ENCODE data around the gene SLC44A3. TPM values are rescaled to one million over a fixed set of nuclear protein-coding genes. Genes with fewer than 3 reads are reported as not detected.

Gene SLC44A3
- total and polyA plus RNA-seq, 2 of the 8 experiments (the other 6 are each of a cell fraction or from before 2014, with no cell fraction given), result 4.2 to 5.0 TPM

GRCh38 chr1:94851571-94851970 is 31.4 kb downstream of the SLC44A3 start:
- Histone ChIP-seq H2AK5ac (ENCODE audit: low read depth, low read length) (no peak overlapping the region), H3K27ac (ENCODE audit: low read depth, low read length) (no peak overlapping the region), H3K56ac (replicated peaks; ENCODE audit: insufficient read length, low read depth, low read length) (no peak overlapping the region), H3K27me3 (replicated peaks in 1 of 4; ENCODE audit: control insufficient read depth in 3 of 4, extremely low read depth in 1 of 4, insufficient read depth in 3 of 4, low read length in 3 of 4) (peaks cover 0 to 5% (median 2%) of the 10 kb centered on the region in 4 experiments; a peak in 3 of 7 replicates), H2BK15ac (ENCODE audit: low read length) (no peak overlapping the region), H3K18ac (ENCODE audit: extremely low read depth, low read length) (no peak overlapping the region), H3K23me2 (ENCODE audit: low read depth, low read length) (no peaks in the 10 kb centered on the region), H4K20me1 (replicated peaks in 1 of 2; ENCODE audit: control insufficient read depth in 1 of 2, insufficient read depth in 2 of 2, low read length in 2 of 2) (no peaks in the 10 kb centered on the region), H2AFZ (ENCODE audit: low read length) (no peak overlapping the region), H3K9me3 (ENCODE audit: insufficient read depth in 2 of 2, low read depth in 1 of 2, low read length in 1 of 2) (no peaks in the 10 kb centered on the region), H3K4me3 (ENCODE audit: extremely low read depth in 1 of 4, insufficient read depth in 2 of 4, low read depth in 3 of 4, low read length in 4 of 4) (no peak overlapping the region), H2BK12ac (ENCODE audit: low read depth, low read length) (no peak overlapping the region), H3K79me1 (ENCODE audit: low read depth, low read length) (no peaks in the 10 kb centered on the region), H3K4me1 (replicated peaks in 1 of 4; ENCODE audit: control insufficient read depth in 3 of 4, insufficient read depth in 4 of 4, low read length in 3 of 4) (peaks cover 0 to 6% (median under 1%) of the 10 kb centered on the region in 4 experiments; a peak in 3 of 7 replicates), H4K8ac (ENCODE audit: extremely low read depth, insufficient read depth, low read length) (no peak overlapping the region), H4K5ac (ENCODE audit: insufficient read length, low read depth, low read length) (no peak overlapping the region), H3K4ac (replicated peaks; ENCODE audit: insufficient read length, low read depth, low read length) (no peak overlapping the region), H3K36me3 (ENCODE audit: control insufficient read depth in 2 of 4, insufficient read depth in 4 of 4, low read length in 3 of 4) (no peaks in the 10 kb centered on the region), H2BK20ac (ENCODE audit: low read length) (no peak overlapping the region), H3K14ac (ENCODE audit: insufficient read length) (no peak overlapping the region), H3K4me2 (ENCODE audit: insufficient read depth in 1 of 2, low read depth in 2 of 2, low read length in 2 of 2) (no peak overlapping the region), H2BK5ac (ENCODE audit: low read depth, low read length) (no peak overlapping the region), H3K9ac (replicated peaks in 1 of 4; ENCODE audit: extremely low read depth in 1 of 4, low read depth in 3 of 4, low read length in 3 of 4) (no peak overlapping the region), H3K23ac (ENCODE audit: insufficient read length) (no peak overlapping the region), H3K79me2 (ENCODE audit: control insufficient read depth in 1 of 2, insufficient read depth in 2 of 2, low read length in 2 of 2) (no peaks in the 10 kb centered on the region), H4K91ac (replicated peaks; ENCODE audit: insufficient read length, low read length) (no peak overlapping the region), H2BK120ac (replicated peaks; ENCODE audit: low read depth, low read length) (no peak overlapping the region)
- 87% methylated on average over 1 of the region's 1 CpG; no CpG with 5 or more reads in 1 of the 2 experiments for WGBS, 2 experiments (ENCODE audit: extremely low coverage in 1 of 2, insufficient coverage in 1 of 2, insufficient read length in 1 of 2, insufficient replicate concordance in 2 of 2, low coverage in 1 of 2, low lambda C conversion rate in 2 of 2, missing lambda C conversion rate in 1 of 2)
- FAIRE-seq (no peak), DNase-seq (ENCODE audit: low read depth in 1 of 2, low spot score in 2 of 2) (no peak)
- ChIA-PET POLR2A (ENCODE audit: partially characterized antibody) (interaction anchor here (1.0 kb wide), 1 partner anchor 76 kb away, joined by 3 read pairs; no protein-coding TSS in a partner anchor), CTCF (ENCODE audit: partially characterized antibody) (interaction anchor here (1.1 to 5.1 kb wide), 4 partner anchors 9 to 192 kb away, joined by 3 to 39 read pairs (median 8); no protein-coding TSS in a partner anchor)
- no peak for TF ChIP-seq CEBPB (IDR thresholded peaks at IDR 0.05; ENCODE audit: low read depth, low read length)
- TF ChIP-seq GTF2F1 (IDR thresholded peaks at IDR 0.05; ENCODE audit: borderline replicate concordance, low read depth, low read length), result no peak
- no peak for TF ChIP-seq TAF7 (optimal IDR thresholded peaks at IDR 0.05; ENCODE audit: borderline replicate concordance, low read depth, low read length)
- TF ChIP-seq CHD1 (IDR thresholded peaks at IDR 0.05; ENCODE audit: low read depth, low read length), result no peak
- TF ChIP-seq POLR2A (IDR thresholded peaks at IDR 0.05; ENCODE audit: control extremely low read depth in 1 of 2, low read depth in 2 of 2, low read length in 2 of 2), result no peak
- TF ChIP-seq RBBP5 (IDR thresholded peaks at IDR 0.05; ENCODE audit: borderline replicate concordance, low read depth, low read length), result no peak
- no peak for TF ChIP-seq ATF2 (IDR thresholded peaks at IDR 0.05; ENCODE audit: low read length)
- TF ChIP-seq EP300 (IDR thresholded peaks at IDR 0.05; ENCODE audit: borderline replicate concordance in 1 of 2, low read depth in 2 of 2, low read length in 2 of 2), result no peak
- no peak for TF ChIP-seq E2F6 (IDR thresholded peaks at IDR 0.05)
- no peak for TF ChIP-seq NANOG (IDR thresholded peaks at IDR 0.05; ENCODE audit: insufficient read depth, low read depth, low read length, poor library complexity, severe bottlenecking)
- TF ChIP-seq CHD2 (IDR thresholded peaks at IDR 0.05; ENCODE audit: low read length), result no peak
- TF ChIP-seq FOSL1 (IDR thresholded peaks at IDR 0.05; ENCODE audit: insufficient read depth, low read depth, low read length), result no peak

All from H1 (cell line).